Middle frontal gyrus (tissue), 1 donor: Measurements from ENCODE around the gene TMEM33.
"Not testable (repeated sequence)": the region's sequence is repeated elsewhere in the genome, so short reads cannot be mapped to it uniquely, and the experiment has no call there.

Experiments
- DNase-seq: peaks from one replicate; pipeline ENCODE4 v3.0.0-alpha.2; 2015; ENCODE audit warnings: low spot score; ENCODE audit errors: extremely low spot score

TMEM33 gene

GRCh38 chr4:41934901-41935651, at the start of gene TMEM33:
Gene TMEM33 (plus strand): TSS chr4:41935429. CDS start chr4:41935485, 56 bp downstream.
- peak; percentile 84 for DNase-seq

DNA sequence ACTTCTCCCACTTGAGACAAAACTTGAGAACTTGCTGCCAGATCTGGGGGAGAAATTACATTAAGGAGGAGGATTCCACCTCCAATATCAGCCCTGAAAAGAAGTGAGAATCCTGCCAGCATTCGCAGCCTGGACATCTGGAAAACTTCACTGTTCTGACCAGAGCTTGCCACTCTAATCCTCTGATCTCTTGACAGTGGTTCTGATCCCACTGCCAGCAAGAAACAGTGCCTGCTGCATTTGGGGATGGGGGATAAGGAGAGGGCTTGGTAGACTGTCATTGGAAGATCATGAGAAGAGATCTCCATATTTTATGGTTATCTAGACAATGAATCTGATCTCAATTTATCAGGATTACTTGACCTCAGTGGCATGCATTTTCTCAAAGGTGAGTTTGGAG, 49.8 kb upstream of the TMEM33 start:
- DNase-seq: no peak

DNA sequence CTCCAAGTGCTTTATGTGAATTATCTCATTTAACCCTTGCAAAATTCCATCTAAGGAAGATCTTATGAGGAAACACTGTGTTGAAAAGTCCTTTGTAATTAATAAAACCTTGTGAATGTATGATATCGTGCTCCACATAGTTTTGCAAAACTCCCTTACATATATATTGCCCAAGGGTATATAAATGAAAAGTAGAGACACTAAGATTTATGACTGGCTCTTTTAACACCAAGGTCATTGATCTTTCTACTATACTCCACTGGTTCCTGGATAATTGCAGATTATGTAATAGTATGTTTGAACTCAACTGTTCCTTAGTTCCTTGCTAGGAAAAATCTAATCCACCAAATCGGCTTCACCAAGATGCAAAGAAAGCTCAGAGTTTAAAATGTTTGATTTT, 48.0 kb upstream of the TMEM33 start:
- DNase-seq: no peak

- DNase-seq: peak; percentile 61
Measured at GRCh38 chr4:41887821-41888686, 47.2 kb upstream of the TMEM33 start.

DNA sequence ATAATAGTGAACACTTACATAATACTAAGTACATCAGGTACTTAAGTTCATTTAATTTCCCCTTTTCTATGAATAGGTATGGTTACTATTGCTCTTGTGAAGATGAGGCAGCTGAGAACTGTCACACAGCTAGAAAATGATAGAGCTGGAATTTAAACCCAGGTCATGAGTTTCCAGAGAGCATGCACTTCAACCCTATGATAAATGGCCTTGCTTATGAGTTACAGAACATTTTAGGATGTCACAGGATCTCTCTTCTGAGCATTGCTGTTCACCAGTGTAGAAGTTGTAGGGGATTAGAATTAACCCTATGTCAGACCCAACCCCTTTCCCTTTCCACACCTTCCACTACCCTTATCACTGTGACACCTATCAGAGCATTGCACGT, 46.5 kb upstream of the TMEM33 start:
- DNase-seq: no peak

DNA sequence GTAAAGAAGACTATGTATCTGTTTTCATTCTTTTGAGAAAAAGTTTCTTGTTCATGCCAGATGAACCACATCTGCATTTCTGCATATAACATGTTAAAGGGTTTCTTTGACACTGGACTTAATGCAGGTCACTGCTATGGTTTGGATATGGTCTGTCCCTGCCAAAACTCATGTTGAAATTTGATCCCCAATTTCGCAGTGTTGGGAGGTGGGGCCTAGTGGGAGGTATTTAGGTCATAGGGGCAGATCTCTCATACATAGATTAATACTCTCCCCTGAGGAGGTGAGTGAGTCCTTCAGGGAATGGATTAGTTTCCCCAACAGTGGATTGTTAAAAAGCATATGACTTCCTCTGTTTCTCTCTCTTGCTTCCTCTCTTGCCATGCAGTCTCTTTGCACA, 45.9 kb upstream of the TMEM33 start:
- no peak for DNase-seq

- no peak for DNase-seq
Measured at GRCh38 chr4:41890085-41890484, 45.1 kb upstream of the TMEM33 start.

- no peak for DNase-seq
Measured at GRCh38 chr4:41896648-41897047, 38.6 kb upstream of the TMEM33 start.

- DNase-seq: no peak
Measured at GRCh38 chr4:41897698-41898097, 37.5 kb upstream of the TMEM33 start.

- not testable (repeated sequence) for DNase-seq
Measured at GRCh38 chr4:41909136-41909535, 26.1 kb upstream of the TMEM33 start.

DNA sequence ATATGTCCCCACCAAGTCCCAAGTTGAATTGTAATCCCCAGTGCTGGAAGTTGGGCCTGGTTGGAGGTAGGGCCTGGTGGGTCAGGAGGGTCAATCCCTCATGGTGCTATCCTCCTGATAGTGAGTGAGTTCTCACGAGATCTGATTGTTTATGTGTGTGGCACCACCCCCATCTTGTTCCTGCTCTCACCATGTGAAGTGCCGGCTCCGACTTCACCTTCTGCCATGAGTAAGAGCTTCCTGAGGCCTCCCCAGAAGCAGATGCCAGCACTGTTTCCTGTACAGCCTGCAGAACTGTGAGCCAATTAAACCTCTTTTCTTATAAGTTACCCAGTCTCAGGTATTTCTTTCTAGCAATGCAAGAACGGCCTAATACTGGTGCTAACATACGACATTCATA, 22.7 kb upstream of the TMEM33 start:
- DNase-seq: no peak

DNA sequence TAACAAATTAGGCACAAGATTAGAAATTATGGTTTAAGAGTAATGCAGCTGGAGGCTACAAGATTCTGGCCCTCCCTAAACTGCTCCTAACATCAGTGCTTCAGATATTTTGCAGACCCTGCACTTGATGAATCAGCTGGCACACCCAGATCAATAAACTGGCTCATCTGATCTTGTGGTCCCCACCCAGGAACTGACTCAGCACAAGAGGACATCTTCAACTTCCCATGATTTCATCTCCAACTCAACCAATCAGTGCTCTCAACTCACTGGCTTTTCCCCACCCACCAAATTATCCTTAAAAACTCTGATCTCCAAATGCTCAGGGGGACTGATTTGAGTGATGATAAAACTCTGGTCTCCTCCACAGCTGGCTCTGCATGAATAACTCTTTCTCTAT, 21.7 kb upstream of the TMEM33 start:
- DNase-seq: no peak

DNA sequence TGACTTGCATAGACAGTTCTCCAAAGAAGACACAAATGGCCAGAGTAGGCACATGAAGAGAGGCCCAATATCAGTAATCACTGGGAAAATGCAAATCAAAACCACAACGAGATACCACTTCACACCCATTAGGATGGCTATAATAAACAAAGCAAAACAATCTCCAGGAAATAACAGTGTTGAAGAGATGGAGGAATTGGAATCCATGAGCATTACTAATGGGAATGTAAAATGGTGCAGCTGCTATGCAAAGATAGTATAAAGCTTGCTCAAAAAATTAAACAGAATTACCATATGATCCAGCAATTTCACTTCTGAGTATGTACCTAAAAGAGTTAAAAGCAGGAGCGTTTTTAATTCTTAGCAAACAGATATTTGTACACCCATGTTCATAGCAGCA, 17.0 kb upstream of the TMEM33 start:
- DNase-seq: no peak

GRCh38 chr4:41920416-41920815, 14.8 kb upstream of the TMEM33 start:
- DNase-seq: not testable (repeated sequence)

GRCh38 chr4:41921476-41921875, 13.8 kb upstream of the TMEM33 start:
- no peak for DNase-seq

GRCh38 chr4:41927796-41928499, 7.3 kb upstream of the TMEM33 start:
- no peak for DNase-seq

DNA sequence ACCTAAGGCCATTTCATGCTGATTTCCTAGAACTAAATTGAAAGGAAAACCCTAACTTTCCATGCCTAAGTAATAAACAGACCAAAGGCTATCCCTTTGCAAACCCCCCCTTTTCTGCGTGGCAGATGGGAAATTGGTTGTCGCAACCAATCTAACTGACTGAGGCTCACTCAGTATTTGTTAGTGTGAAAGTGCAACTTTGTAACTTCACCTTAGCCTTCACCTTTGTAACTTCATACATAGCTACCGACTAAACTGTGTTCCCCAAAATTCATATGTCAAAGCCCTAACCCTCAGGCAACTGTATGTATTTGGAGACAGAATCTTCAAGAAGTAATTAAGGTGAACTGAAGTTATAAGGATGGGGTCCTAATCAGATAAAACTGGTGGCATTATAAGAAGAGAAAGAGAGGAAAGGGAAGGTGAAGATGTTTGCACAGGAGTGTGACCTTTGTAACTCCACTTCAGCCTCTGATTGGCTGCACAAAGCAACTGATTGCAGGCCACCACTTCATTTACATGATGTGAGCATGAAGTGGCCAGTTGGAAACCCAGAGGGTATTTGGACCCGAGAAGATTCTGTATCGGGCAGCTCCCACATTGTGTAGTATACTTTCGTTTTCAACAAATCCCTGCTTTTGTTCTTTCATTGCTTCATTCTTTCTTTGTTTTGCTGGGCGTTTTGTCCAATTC, 4.9 kb upstream of the TMEM33 start:
- DNase-seq: no peak

- DNase-seq: no peak
Measured at GRCh38 chr4:41932988-41933387, 2.2 kb upstream of the TMEM33 start.

GRCh38 chr4:41933997-41934503, 1.2 kb upstream of the TMEM33 start:
- no peak for DNase-seq

- no peak for DNase-seq
Measured at GRCh38 chr4:41934514-41934900, 722 bp upstream of the TMEM33 start.

DNA sequence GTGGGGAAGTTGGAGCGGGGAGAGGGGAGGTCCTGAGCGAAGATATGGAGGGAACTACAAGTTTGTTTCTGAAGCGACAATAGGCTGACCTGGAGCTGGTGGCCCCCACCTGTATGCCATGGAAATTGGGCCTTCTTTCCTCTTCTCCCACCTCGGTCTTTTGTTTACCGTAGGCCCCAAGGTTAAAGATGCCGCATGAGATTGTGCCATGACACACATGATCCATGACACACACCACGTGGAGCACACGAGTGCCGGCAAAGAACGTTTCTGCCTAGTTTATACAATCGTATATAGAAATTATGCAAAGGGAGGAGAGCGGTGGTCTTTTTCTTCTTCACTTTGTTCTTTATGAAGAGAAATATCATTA, 408 bp downstream of the TMEM33 start:
- DNase-seq: no peak
